Ovary (tissue), 9 donors: ENCODE data around the gene PAN2. TPM values are rescaled to one million over a fixed set of nuclear protein-coding genes. Genes with fewer than 3 reads are reported as not detected.

Experiments
- DNase-seq, 5 donors: peaks; one replicate each; pipeline ENCODE4 v3.0.0-alpha.2; 2019 to 2020
- H3K27ac ChIP-seq, 2 donors: fragments of 200-600 bp; one replicate each; pipeline versions ENCODE4 v1.5.1 to v1.8.0; 2019 to 2022
- H3K27me3 ChIP-seq: fragments of 200-600 bp; one replicate; pipeline ENCODE4 v1.8.0; 2022
- H3K36me3 ChIP-seq: fragments of 200-600 bp; sonication (generic); one replicate; pipeline ENCODE4 v1.5.1; 2019
- H3K4me1 ChIP-seq: one replicate; pipeline ENCODE4 v1.8.1; 2013; ENCODE audit warnings: mild to moderate bottlenecking, moderate library complexity; ENCODE audit not compliant: insufficient read depth
- H3K4me3 ChIP-seq: fragments of 200-600 bp; sonication (generic); one replicate; pipeline ENCODE4 v1.5.1; 2017
- H3K9me3 ChIP-seq, 2 donors: fragments of 200-600 bp in 1 of 2; sonication (generic) in 1 of 2; one replicate each; pipeline versions ENCODE4 v1.5.1 to v1.8.1; 2013 to 2019; ENCODE audit warnings: mild to moderate bottlenecking in 1 of 2, moderate library complexity in 1 of 2
- EP300 ChIP-seq: sonication (generic); formaldehyde crosslinking; IDR thresholded peaks from one replicate; pipeline ENCODE4 v1.6.1; 2017; ENCODE audit warnings: antibody characterized with exemption
- POLR2A ChIP-seq: fragments of 450-650 bp; IDR thresholded peaks from one replicate; pipeline ENCODE4 v1.6.1; 2017; ENCODE audit warnings: antibody characterized with exemption, mild to moderate bottlenecking, moderate library complexity
- WGBS, 3 donors: extraction: QIAGEN DNeasy Blood & Tissue Kit in 1 of 3; methylation state at CpG; one replicate each; pipeline versions ENCODE4 v1.1.5 to v1.1.7; 2013 to 2017; 5-methylcytosine and 5-hydroxymethylcytosine counted together
- intact Hi-C, 4 donors: fragments of 100-400 bp; cut with DNase I; formaldehyde crosslinking; loops; one replicate each; pipeline versions ENCODE4 v1.11.0 to v1.15.1; 2022 to 2023
- polyA plus RNA-seq, 2 donors: library from polyadenylated mRNA; stranded (reverse); fragments of 200-250 nt in 1 of 2; fragments of 350-450 nt in 1 of 2; fragmentation: Illumina TruSeq in 1 of 2; extraction: RNeasy Lipid Tissue Mini Kit (QIAGEN cat#74804) in 1 of 2; gene quantifications; one replicate each; pipeline ENCODE4 v1.2.3, GENCODE V29; 2013 to 2014
- total RNA-seq, 7 donors: library from RNA; depleted of rRNA in 2 of 7; stranded (reverse); fragments of >200 nt in 2 of 7; fragmentation: NEBNext Ultra II Directional in 3 of 7; extraction: Animal tissue kit (Norgen Biotek cat#: 25700) in 3 of 7; gene quantifications; one replicate each; pipeline versions ENCODE4 v1.1.0 to v1.2.4, GENCODE V29; 2016 to 2023
- TF ChIP-seq, protein P1 (sequence below), 3 donors: fragments of 450-650 bp in 2 of 3; fragments of 200-600 bp in 1 of 3; IDR thresholded peaks; one replicate each; pipeline versions ENCODE4 v1.5.1 to v1.8.0; 2016 to 2022; ENCODE audit warnings: antibody characterized with exemption in 3 of 3, mild to moderate bottlenecking in 1 of 3
- donor health status: DM: no; HTN: no; CAD: no; lungs with moderate emphysema.
- donor health status: DM: no; HTN: no; CAD: no.
- donor health status: Bipolar disorder and iron deficiency.
- donor health status: DM: yes; HTN: yes; CAD: no.
- donor health status: DM: no; HTN: no; CAD: no.
- donor health status: DM: yes; HTN: yes; CAD: no.

PAN2 gene
- total and polyA plus RNA-seq, 9 donors, result 41.0 to 103 (median 70.0) TPM

- Histone ChIP-seq H3K27ac (no peak overlapping the region), H3K27me3 (no peaks in the 10 kb centered on the region), H3K4me1 (peaks cover 13% of the 10 kb centered on the region), H3K4me3 (no peak overlapping the region), H3K9me3 (no peaks in the 10 kb centered on the region), H3K36me3 (no peaks in the 10 kb centered on the region)
- no peak for DNase-seq
- WGBS, 3 donors, result 91 to 94% (median 93%) methylated on average over 8 of the region's 8 CpGs
- intact Hi-C loops, result loop anchor here in 1 of 4 donors (10.0 kb wide), 2 partner anchors 103 to 167 kb away; partner anchors contain the start of gene SPRYD4
- TF ChIP-seq POLR2A, result no peak
- TF ChIP-seq EP300, result no peak
- TF ChIP-seq, protein P1, sequence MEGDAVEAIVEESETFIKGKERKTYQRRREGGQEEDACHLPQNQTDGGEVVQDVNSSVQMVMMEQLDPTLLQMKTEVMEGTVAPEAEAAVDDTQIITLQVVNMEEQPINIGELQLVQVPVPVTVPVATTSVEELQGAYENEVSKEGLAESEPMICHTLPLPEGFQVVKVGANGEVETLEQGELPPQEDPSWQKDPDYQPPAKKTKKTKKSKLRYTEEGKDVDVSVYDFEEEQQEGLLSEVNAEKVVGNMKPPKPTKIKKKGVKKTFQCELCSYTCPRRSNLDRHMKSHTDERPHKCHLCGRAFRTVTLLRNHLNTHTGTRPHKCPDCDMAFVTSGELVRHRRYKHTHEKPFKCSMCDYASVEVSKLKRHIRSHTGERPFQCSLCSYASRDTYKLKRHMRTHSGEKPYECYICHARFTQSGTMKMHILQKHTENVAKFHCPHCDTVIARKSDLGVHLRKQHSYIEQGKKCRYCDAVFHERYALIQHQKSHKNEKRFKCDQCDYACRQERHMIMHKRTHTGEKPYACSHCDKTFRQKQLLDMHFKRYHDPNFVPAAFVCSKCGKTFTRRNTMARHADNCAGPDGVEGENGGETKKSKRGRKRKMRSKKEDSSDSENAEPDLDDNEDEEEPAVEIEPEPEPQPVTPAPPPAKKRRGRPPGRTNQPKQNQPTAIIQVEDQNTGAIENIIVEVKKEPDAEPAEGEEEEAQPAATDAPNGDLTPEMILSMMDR (IDR thresholded peaks at IDR 0.05), result no peak
These were observed 36.4 kb downstream of the PAN2 start for GRCh38 chr12:56297400-56297799.

GRCh38 chr12:56296295-56296694, 37.5 kb downstream of the PAN2 start:
- intact Hi-C loops, result loop anchor here in 1 of 4 donors (10.0 kb wide), 2 partner anchors 101 to 169 kb away; partner anchors contain the start of gene SPRYD4
- TF ChIP-seq, protein P1 (IDR thresholded peaks at IDR 0.05), result no peak
- TF ChIP-seq EP300 (no peak), POLR2A (no peak)
- no peaks in the 10 kb centered on the region for H3K36me3 ChIP-seq
- WGBS, 3 donors, result 77 to 79% (median 77%) methylated on average over 5 of the region's 5 CpGs
- H3K27me3 ChIP-seq, result no peaks in the 10 kb centered on the region
- H3K4me1 ChIP-seq, result peaks cover 13% of the 10 kb centered on the region
- no peak overlapping the region for H3K27ac ChIP-seq
- no peak overlapping the region for H3K4me3 ChIP-seq
- no peaks in the 10 kb centered on the region for H3K9me3 ChIP-seq
- no peak for DNase-seq

GRCh38 chr12:56293795-56294194, 40.0 kb downstream of the PAN2 start:
- no peak for TF ChIP-seq POLR2A
- no peak for TF ChIP-seq EP300
- TF ChIP-seq, protein P1 (IDR thresholded peaks at IDR 0.05), result no peak
- no peak overlapping the region for H3K4me3 ChIP-seq
- H3K36me3 ChIP-seq, result no peaks in the 10 kb centered on the region
- intact Hi-C loops, result loop anchor here in 1 of 4 donors (10.0 kb wide), 2 partner anchors 99 to 171 kb away; partner anchors contain the start of gene SPRYD4
- peaks cover 5% of the 10 kb centered on the region for H3K4me1 ChIP-seq
- WGBS, 3 donors, result 79 to 86% (median 82%) methylated on average over 5 of the region's 5 CpGs
- H3K27me3 ChIP-seq, result no peaks in the 10 kb centered on the region
- H3K9me3 ChIP-seq, result no peaks in the 10 kb centered on the region
- no peak for DNase-seq
- no peak overlapping the region for H3K27ac ChIP-seq

DNA sequence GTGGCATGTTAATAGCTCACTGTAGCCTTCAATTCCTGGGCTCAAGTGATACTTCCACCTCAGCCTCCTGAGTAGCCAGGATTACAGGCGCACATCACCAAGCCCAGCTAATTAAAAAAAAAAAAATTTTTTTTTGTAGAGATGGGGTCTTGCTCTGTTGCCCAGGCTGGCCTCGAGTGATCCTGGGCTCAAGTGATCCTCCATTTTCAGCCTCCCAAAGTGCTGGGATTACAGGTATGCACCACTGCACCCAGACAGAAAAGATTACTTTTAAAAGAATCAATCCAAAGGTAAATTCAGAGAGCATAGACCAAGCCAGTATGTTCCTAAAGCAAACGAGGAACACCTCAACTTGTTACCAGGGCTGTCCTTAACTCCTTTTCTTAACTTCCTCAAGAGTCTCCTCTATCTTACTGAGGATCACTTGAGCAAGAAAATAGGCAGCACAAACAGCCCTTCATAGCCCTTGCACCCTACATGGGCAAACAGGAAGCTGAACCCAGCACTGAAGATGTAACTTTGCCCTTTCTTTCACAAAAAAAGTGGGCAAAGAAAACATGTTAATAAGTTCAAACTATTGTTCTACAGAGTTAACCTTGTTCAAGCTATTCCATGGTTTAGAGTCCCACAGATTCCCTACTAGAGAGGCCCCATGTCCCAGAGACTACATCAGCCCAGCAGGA, 45.0 kb downstream of the PAN2 start:
- no peak for DNase-seq
- TF ChIP-seq, protein P1 (IDR thresholded peaks at IDR 0.05), result no peak
- TF ChIP-seq POLR2A, result no peak
- Histone ChIP-seq H3K27ac (no peak overlapping the region), H3K4me3 (no peak overlapping the region), H3K27me3 (no peaks in the 10 kb centered on the region), H3K36me3 (no peaks in the 10 kb centered on the region), H3K4me1 (peaks cover 6% of the 10 kb centered on the region), H3K9me3 (no peaks in the 10 kb centered on the region)
- 88 to 93% (median 90%) methylated on average over 3 of the region's 3 CpGs for WGBS, 3 donors
- intact Hi-C loops, result no loop called here
